ENCODE measurements around the gene MRPL42.

Gene MRPL42

DNA sequence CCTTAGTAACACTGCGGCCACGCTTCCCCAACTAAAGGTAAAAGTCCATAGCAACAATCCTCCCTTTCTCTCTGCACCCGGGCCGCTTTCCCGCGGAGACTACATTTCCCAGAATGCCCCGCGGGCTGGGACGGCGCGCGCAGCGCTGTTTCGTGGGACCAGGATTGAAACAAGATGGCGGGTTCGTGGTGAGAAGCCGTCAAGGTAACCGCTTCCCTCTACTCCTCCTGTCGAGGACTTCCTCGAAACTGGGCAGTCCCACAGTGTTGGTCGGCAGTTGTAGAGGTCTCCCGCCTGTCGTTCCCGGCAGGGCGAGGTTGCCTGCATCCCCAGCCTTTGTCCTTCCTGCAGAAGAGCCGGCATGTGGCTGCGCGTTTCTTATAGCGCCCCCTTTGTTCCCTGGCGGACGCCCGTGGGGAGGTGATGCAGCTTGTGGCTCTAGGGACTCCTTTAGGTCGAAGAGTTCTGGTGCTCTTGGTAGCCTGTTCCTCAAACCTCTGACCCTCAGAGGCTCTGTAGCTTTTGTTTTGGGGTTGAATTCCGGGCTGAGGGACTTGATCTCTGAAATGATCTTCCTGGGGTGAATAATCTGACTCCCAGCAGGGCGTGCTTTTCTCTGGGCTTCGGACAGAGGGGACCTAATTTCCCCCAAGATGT is at the start of gene MRPL42:
TSS of gene MRPL42 (plus strand) at position 164 of the 657 bp plus-strand sequence. CDS start 1,772 bp downstream, outside the sequence.
- peaks cover 33% of the 10 kb centered on the region for H3K36me3 ChIP-seq (ENCODE audit: control insufficient read depth, low read length)
- H3K4me3 ChIP-seq (ENCODE audit: low read length), result peak within 1 kb of the TSS; percentile 88
- no peaks in the 10 kb centered on the region for H3K9me3 ChIP-seq (ENCODE audit: control insufficient read depth, insufficient read depth, low read length)
- H3K9me2 ChIP-seq (replicated peaks; ENCODE audit: control insufficient read depth, low read length), result no peaks in the 10 kb centered on the region
- H3K27ac ChIP-seq (ENCODE audit: low read depth, low read length), result peak within 1 kb of the TSS; percentile 60
- peak within 1 kb of the TSS; percentile 82 for H3K4me2 ChIP-seq (ENCODE audit: low read length)
- H3F3A ChIP-seq (ENCODE audit: control insufficient read depth, insufficient read depth), result no peaks in the 10 kb centered on the region
- peaks cover 43% of the 10 kb centered on the region for H3K79me2 ChIP-seq (ENCODE audit: control insufficient read depth, low read length)
- TF ChIP-seq EZH2phosphoT487 (IDR thresholded peaks at IDR 0.05; ENCODE audit: borderline replicate concordance, low read length), result no peak
- TF ChIP-seq, protein P1, sequence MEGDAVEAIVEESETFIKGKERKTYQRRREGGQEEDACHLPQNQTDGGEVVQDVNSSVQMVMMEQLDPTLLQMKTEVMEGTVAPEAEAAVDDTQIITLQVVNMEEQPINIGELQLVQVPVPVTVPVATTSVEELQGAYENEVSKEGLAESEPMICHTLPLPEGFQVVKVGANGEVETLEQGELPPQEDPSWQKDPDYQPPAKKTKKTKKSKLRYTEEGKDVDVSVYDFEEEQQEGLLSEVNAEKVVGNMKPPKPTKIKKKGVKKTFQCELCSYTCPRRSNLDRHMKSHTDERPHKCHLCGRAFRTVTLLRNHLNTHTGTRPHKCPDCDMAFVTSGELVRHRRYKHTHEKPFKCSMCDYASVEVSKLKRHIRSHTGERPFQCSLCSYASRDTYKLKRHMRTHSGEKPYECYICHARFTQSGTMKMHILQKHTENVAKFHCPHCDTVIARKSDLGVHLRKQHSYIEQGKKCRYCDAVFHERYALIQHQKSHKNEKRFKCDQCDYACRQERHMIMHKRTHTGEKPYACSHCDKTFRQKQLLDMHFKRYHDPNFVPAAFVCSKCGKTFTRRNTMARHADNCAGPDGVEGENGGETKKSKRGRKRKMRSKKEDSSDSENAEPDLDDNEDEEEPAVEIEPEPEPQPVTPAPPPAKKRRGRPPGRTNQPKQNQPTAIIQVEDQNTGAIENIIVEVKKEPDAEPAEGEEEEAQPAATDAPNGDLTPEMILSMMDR (IDR thresholded peaks at IDR 0.05; ENCODE audit: low read depth, low read length, poor library complexity, severe bottlenecking), result peak; percentile 97
- H3K27me3 ChIP-seq (ENCODE audit: control insufficient read depth, low read length), result no peaks in the 10 kb centered on the region
- H4K20me1 ChIP-seq (ENCODE audit: control insufficient read depth, insufficient read depth, low read depth, low read length), result no peaks in the 10 kb centered on the region
- peaks cover 12% of the 10 kb centered on the region for H3K4me1 ChIP-seq (ENCODE audit: control insufficient read depth, low read length)

DNA sequence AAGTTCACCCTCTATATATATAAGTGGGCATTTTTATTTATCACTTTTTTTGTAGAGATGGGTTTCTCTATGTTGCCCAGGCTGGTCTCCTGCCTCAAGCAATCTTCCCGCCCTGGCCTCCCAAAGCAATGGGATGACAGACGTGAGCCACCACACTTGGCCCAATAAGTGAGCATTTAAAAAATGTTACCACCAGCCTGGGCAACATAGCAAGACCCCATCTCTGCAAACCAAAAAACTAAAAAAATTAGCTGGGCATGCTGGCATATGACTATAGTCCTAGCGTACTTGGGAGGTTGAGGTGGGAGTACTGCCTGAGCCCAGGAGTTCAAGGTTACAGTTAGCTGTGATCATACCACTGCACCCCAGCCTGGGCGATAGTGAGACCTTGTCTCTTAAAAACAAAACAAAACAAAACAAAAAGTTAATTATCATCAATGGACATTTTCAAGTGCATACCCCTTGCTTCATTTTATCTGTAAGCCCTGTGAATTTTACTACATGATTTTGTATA is 49.3 kb upstream of the MRPL42 start:
- TF ChIP-seq, protein P1 (IDR thresholded peaks at IDR 0.05; ENCODE audit: low read depth, low read length, poor library complexity, severe bottlenecking), result no peak
- TF ChIP-seq EZH2phosphoT487 (IDR thresholded peaks at IDR 0.05; ENCODE audit: borderline replicate concordance, low read length), result no peak

GRCh38 chr12:93419388-93420034 is 47.8 kb upstream of the MRPL42 start:
- Histone ChIP-seq H3K9me3 (ENCODE audit: control insufficient read depth, insufficient read depth, low read length) (no peaks in the 10 kb centered on the region), H3K79me2 (ENCODE audit: control insufficient read depth, low read length) (peaks cover 100% of the 10 kb centered on the region), H3K4me3 (ENCODE audit: low read length) (no peak overlapping the region), H3K27ac (ENCODE audit: low read depth, low read length) (no peak overlapping the region), H3K36me3 (ENCODE audit: control insufficient read depth, low read length) (peaks cover 20% of the 10 kb centered on the region), H3K4me1 (ENCODE audit: control insufficient read depth, low read length) (peaks cover 88% of the 10 kb centered on the region), H3F3A (ENCODE audit: control insufficient read depth, insufficient read depth) (peaks cover 12% of the 10 kb centered on the region), H3K9me2 (replicated peaks; ENCODE audit: control insufficient read depth, low read length) (no peaks in the 10 kb centered on the region), H4K20me1 (ENCODE audit: control insufficient read depth, insufficient read depth, low read depth, low read length) (peaks cover 67% of the 10 kb centered on the region), H3K4me2 (ENCODE audit: low read length) (peak overlapping the region; percentile 27), H3K27me3 (ENCODE audit: control insufficient read depth, low read length) (no peaks in the 10 kb centered on the region)
- no peak for TF ChIP-seq EZH2phosphoT487 (IDR thresholded peaks at IDR 0.05; ENCODE audit: borderline replicate concordance, low read length)
- TF ChIP-seq, protein P1 (IDR thresholded peaks at IDR 0.05; ENCODE audit: low read depth, low read length, poor library complexity, severe bottlenecking), result peak; percentile 59

More for the DNA sequence above, 49.3 kb upstream of the MRPL42 start:
- Histone ChIP-seq H3F3A (ENCODE audit: control insufficient read depth, insufficient read depth) (peaks cover 12% of the 10 kb centered on the region), H4K20me1 (ENCODE audit: control insufficient read depth, insufficient read depth, low read depth, low read length) (peaks cover 67% of the 10 kb centered on the region), H3K27ac (ENCODE audit: low read depth, low read length) (no peak overlapping the region), H3K4me3 (ENCODE audit: low read length) (no peak overlapping the region), H3K9me2 (replicated peaks; ENCODE audit: control insufficient read depth, low read length) (no peaks in the 10 kb centered on the region), H3K4me2 (ENCODE audit: low read length) (peak overlapping the region; percentile 2; the same call in 1 of the 2 replicates), H3K9me3 (ENCODE audit: control insufficient read depth, insufficient read depth, low read length) (no peaks in the 10 kb centered on the region), H3K27me3 (ENCODE audit: control insufficient read depth, low read length) (no peaks in the 10 kb centered on the region), H3K4me1 (ENCODE audit: control insufficient read depth, low read length) (peaks cover 78% of the 10 kb centered on the region), H3K79me2 (ENCODE audit: control insufficient read depth, low read length) (peaks cover 100% of the 10 kb centered on the region), H3K36me3 (ENCODE audit: control insufficient read depth, low read length) (peaks cover 18% of the 10 kb centered on the region)
